AG09309 (cell line): ENCODE results near the gene ACAP3.

Source experiments
- DNase-seq: peaks from one replicate; pipeline ENCODE4 v3.0.0-alpha.2; 2010; ENCODE audit warnings: low read depth
- H3K4me3 ChIP-seq: 2 replicates; pipeline ENCODE4 v1.5.1; 2011; ENCODE audit warnings: mild to moderate bottlenecking, low read depth, low read length, moderate library complexity; ENCODE audit not compliant: control insufficient read depth
- CTCF ChIP-seq: IDR thresholded peaks from 2 replicates; pipeline ENCODE4 v1.5.1; 2011; ENCODE audit warnings: mild to moderate bottlenecking, low read depth, low read length, inconsistent platforms; ENCODE audit not compliant: insufficient read depth, control insufficient read depth; ENCODE audit errors: missing control alignments

The ACAP3 gene

GRCh38 chr1:1328254-1328653 is 20.5 kb upstream of the ACAP3 start:
- TF ChIP-seq CTCF = no peak
- no peak for DNase-seq
- H3K4me3 ChIP-seq = no peak overlapping the region

DNA sequence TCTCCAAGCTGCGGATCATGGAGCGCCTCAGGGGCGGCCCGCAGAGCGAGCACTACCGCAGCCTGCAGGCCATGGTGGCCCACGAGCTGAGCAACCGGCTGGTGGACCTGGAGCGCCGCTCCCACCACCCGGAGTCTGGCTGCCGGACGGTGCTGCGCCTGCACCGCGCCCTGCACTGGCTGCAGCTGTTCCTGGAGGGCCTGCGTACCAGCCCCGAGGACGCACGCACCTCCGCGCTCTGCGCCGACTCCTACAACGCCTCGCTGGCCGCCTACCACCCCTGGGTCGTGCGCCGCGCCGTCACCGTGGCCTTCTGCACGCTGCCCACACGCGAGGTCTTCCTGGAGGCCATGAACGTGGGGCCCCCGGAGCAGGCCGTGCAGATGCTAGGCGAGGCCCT is 19.6 kb upstream of the ACAP3 start:
- no peak for DNase-seq
- no peak for TF ChIP-seq CTCF
- H3K4me3 ChIP-seq = no peak overlapping the region

DNA sequence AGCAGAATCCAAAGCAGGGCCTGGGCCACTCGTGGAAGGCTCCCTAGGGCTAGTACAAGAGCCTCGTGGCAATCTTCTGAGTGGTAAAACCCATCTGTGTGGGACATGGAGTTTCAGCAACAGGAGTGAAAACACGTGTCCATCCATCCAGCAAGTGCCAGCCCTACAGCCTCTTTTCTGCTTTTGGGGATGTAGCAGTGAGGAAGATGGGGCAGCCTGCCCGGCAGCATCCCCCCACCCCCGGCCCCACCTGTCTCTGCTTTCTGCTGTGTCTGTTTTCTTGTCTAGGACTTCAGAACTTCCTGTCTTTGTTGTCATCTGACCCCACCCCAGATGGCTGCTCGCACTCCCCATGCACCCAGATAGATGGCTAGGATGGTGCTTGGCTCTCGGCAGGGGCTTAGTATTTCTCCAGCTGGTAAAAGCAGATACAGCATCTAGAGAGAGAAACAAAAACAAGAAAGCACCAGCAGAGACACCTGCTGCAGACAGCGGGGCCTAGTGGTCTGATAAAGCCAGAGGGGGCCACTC is 18.4 kb upstream of the ACAP3 start:
- H3K4me3 ChIP-seq = no peak overlapping the region
- no peak for DNase-seq
- no peak for TF ChIP-seq CTCF

GRCh38 chr1:1325288-1326074 is 17.8 kb upstream of the ACAP3 start:
- peak overlapping the region; percentile 89 for H3K4me3 ChIP-seq
- DNase-seq = no peak
- no peak for TF ChIP-seq CTCF

GRCh38 chr1:1324524-1325287 is 17.0 kb upstream of the ACAP3 start, which contains the start of the genes CPTP and INTS11:
Gene CPTP, plus strand, starts transcription at chr1:1324802. Its CDS starts 2,109 bp downstream, at chr1:1326911.
Gene INTS11, minus strand, starts transcription at chr1:1324660. Its CDS starts 52 bp downstream, at chr1:1324608.
- H3K4me3 ChIP-seq = peak within 1 kb of the TSS; percentile 89
- DNase-seq = peak; percentile 37
- TF ChIP-seq CTCF = no peak

DNA sequence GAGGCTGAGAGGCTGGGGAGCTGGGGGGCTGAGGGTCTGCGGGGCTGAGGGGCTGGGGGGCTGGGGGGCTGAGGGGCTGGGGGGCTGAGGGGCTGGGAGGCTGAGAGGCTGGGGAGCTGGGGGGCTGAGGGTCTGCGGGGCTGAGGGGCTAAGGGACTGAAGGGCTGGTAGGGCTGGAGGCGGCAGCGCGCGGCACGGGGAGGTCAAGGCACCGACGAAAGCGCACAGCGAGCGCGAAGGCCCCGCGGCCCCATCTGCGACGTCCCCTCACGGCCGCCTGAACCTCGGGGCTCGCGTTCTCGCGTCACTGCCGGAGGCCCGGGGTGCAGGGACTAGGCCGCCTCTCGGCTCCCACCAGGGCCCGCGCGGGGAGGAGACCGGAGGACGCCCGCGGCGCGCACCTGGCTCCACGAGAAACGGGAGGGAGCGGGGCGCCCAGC is 16.4 kb upstream of the ACAP3 start:
- peak overlapping the region; percentile 49 for H3K4me3 ChIP-seq
- TF ChIP-seq CTCF = no peak
- no peak for DNase-seq
